WTC11 (cell line): ENCODE measurements around the gene GTF3C1. TPM values are rescaled to one million over a fixed set of nuclear protein-coding genes. Genes with fewer than 3 reads are reported as not detected.

Experiments used
- ATAC-seq: fragments of 200-7000 bp; cut with Tn5 transposase; 2 replicates; pipeline ENCODE4 v1.10.0; 2021; ENCODE audit warnings: mild to moderate bottlenecking, moderate library complexity
- CTCF ChIA-PET: fragments of 300-600 bp; sonication (Branson Sonifier 250); formaldehyde crosslinking; loops from one replicate; lab custom pipeline; 2021; ENCODE audit warnings: antibody characterized with exemption; lab: Charles Lee
- POLR2A ChIA-PET: fragments of 350-600 bp; sonication (Branson Sonifier 250); formaldehyde crosslinking; loops from one replicate; lab custom pipeline; 2021; ENCODE audit warnings: antibody characterized with exemption; lab: Charles Lee
- DNase-seq: peaks from one replicate; pipeline ENCODE4 v3.0.0; 2021; ENCODE audit warnings: low spot score
- H3K27ac Mint-ChIP-seq: 2 replicates; pipeline ENCODE4 v1.8.0; 2021; ENCODE audit warnings: mixed read lengths
- H3K27me3 Mint-ChIP-seq: 2 replicates; pipeline ENCODE4 v1.8.0; 2021; ENCODE audit warnings: low read depth, mild to moderate bottlenecking, moderate library complexity, mixed read lengths
- H3K36me3 Mint-ChIP-seq: 2 replicates; pipeline ENCODE4 v1.8.0; 2021; ENCODE audit warnings: mixed read lengths
- H3K4me1 Mint-ChIP-seq: 2 replicates; pipeline ENCODE4 v1.8.0; 2022; ENCODE audit warnings: mixed read lengths
- H3K4me3 Mint-ChIP-seq: 2 replicates; pipeline ENCODE4 v1.8.0; 2021; ENCODE audit warnings: mild to moderate bottlenecking, moderate library complexity, mixed read lengths
- H3K9me3 Mint-ChIP-seq: 2 replicates; pipeline ENCODE4 v1.8.0; 2021; ENCODE audit warnings: mixed read lengths
- ATF3 ChIP-seq: sonication (generic); formaldehyde crosslinking; conservative IDR thresholded peaks from 2 replicates; pipeline ENCODE4 v1.8.1; 2022; ENCODE audit warnings: mild to moderate bottlenecking, missing genetic modification reagents
- CREB1 ChIP-seq: sonication (generic); formaldehyde crosslinking; IDR thresholded peaks from 2 replicates; pipeline ENCODE4 v1.8.0; 2023; ENCODE audit warnings: mild to moderate bottlenecking, missing genetic modification reagents
- EMX1 ChIP-seq: fragments of 250-450 bp; sonication (Bioruptor Pico); IDR thresholded peaks from 2 replicates; pipeline ENCODE4 v1.8.0; 2021; ENCODE audit warnings: mild to moderate bottlenecking
- ERG ChIP-seq: fragments of 250-450 bp; sonication (Bioruptor Pico); IDR thresholded peaks from 2 replicates; pipeline ENCODE4 v1.8.0; 2021; ENCODE audit warnings: mild to moderate bottlenecking
- ESRRA ChIP-seq: sonication (generic); formaldehyde crosslinking; IDR thresholded peaks from 2 replicates; pipeline ENCODE4 v1.8.1; 2022; ENCODE audit warnings: mild to moderate bottlenecking, missing genetic modification reagents, borderline replicate concordance
- FOXK1 ChIP-seq: sonication (generic); formaldehyde crosslinking; IDR thresholded peaks from 2 replicates; pipeline ENCODE4 v1.8.0; 2022; ENCODE audit warnings: mild to moderate bottlenecking, moderate library complexity, missing genetic modification reagents
- JUN ChIP-seq: sonication (generic); formaldehyde crosslinking; IDR thresholded peaks from 2 replicates; pipeline ENCODE4 v1.8.0; 2023; ENCODE audit warnings: mild to moderate bottlenecking, missing genetic modification reagents
- NFYB ChIP-seq: sonication (generic); formaldehyde crosslinking; conservative IDR thresholded peaks from 2 replicates; pipeline ENCODE4 v1.8.0; 2022; ENCODE audit warnings: low read depth, missing genetic modification reagents
- SMAD4 ChIP-seq: sonication (generic); formaldehyde crosslinking; IDR thresholded peaks from 2 replicates; pipeline ENCODE4 v1.8.0; 2022; ENCODE audit warnings: mild to moderate bottlenecking, missing genetic modification reagents
- TCF7 ChIP-seq: sonication (generic); formaldehyde crosslinking; IDR thresholded peaks from 2 replicates; pipeline ENCODE4 v1.8.0; 2022; ENCODE audit warnings: mild to moderate bottlenecking, low read depth, missing genetic modification reagents, moderate library complexity
- USF1 ChIP-seq: sonication (generic); formaldehyde crosslinking; IDR thresholded peaks from 2 replicates; pipeline ENCODE4 v1.8.0; 2022; ENCODE audit warnings: mild to moderate bottlenecking, missing genetic modification reagents
- USF2 ChIP-seq: sonication (generic); formaldehyde crosslinking; IDR thresholded peaks from 2 replicates; pipeline ENCODE4 v1.8.1; 2023; ENCODE audit warnings: mild to moderate bottlenecking, missing genetic modification reagents, moderate library complexity
- ZBTB21 ChIP-seq: sonication (generic); formaldehyde crosslinking; IDR thresholded peaks from 2 replicates; pipeline ENCODE4 v1.8.1; 2023; ENCODE audit warnings: mild to moderate bottlenecking, missing genetic modification reagents, borderline replicate concordance
- ZBTB43 ChIP-seq: sonication (generic); formaldehyde crosslinking; IDR thresholded peaks from 2 replicates; pipeline ENCODE4 v1.8.1; 2023; ENCODE audit warnings: mild to moderate bottlenecking, missing genetic modification reagents
- ZNF121 ChIP-seq: sonication (generic); formaldehyde crosslinking; IDR thresholded peaks from 2 replicates; pipeline ENCODE4 v1.8.0; 2023; ENCODE audit warnings: missing genetic modification reagents
- ZNF219 ChIP-seq: sonication (generic); formaldehyde crosslinking; IDR thresholded peaks from 2 replicates; pipeline ENCODE4 v1.8.0; 2023; ENCODE audit warnings: missing genetic modification reagents, mild to moderate bottlenecking, borderline replicate concordance
- total RNA-seq: library from RNA; stranded (reverse); gene quantifications from 3 replicates; pipeline ENCODE4 v1.2.3, GENCODE V29; 2021
- TF ChIP-seq, protein P1 (sequence below): sonication (generic); formaldehyde crosslinking; IDR thresholded peaks from 2 replicates; pipeline ENCODE4 v1.8.1; 2022; ENCODE audit warnings: mild to moderate bottlenecking, moderate library complexity, missing genetic modification reagents
- TF ChIP-seq, protein P2 (sequence below): fragments of 250-450 bp; sonication (Bioruptor Pico); IDR thresholded peaks from 2 replicates; pipeline ENCODE4 v1.9.0; 2021; ENCODE audit warnings: mild to moderate bottlenecking
- TF ChIP-seq, protein P3 (sequence below): sonication (generic); formaldehyde crosslinking; IDR thresholded peaks from 2 replicates; pipeline ENCODE4 v1.8.1; 2022; ENCODE audit warnings: low read depth, missing genetic modification reagents, borderline replicate concordance
- TF ChIP-seq, protein P4 (sequence below): sonication (generic); formaldehyde crosslinking; IDR thresholded peaks from 2 replicates; pipeline ENCODE4 v1.8.1; 2023; ENCODE audit warnings: mild to moderate bottlenecking, missing genetic modification reagents, borderline replicate concordance

GTF3C1 gene
- total RNA-seq, 1 experiment from 2014 or later: 146 TPM

DNA sequence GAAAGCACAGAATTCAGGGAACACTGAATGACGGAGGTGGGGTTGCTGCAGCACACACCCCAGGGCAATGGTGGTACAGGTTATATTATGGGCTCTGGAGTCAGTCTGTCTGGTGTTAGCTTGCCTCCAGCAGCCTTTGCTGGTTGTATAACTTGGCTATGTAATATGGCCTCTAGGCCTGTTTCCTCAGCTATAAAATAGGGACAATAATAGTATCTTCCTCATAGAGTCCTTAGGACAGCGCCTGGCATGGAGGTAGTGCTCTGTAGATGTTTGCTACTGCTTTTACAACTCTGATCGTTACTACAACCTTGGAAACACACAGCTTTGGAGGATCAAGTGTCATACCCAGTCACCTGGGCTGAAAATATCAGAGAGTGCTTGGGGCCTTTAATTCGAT, 31.5 kb downstream of the GTF3C1 start:
- no peak for ATAC-seq
- H3K9me3 Mint-ChIP-seq: no peaks in the 10 kb centered on the region

GRCh38 chr16:27517664-27518063, 32.0 kb downstream of the GTF3C1 start:
- Mint-ChIP-seq H3K9me3 (no peaks in the 10 kb centered on the region), H3K27ac (no peak overlapping the region), H3K36me3 (peaks cover 35% of the 10 kb centered on the region), H3K4me1 (no peaks in the 10 kb centered on the region), H3K27me3 (no peaks in the 10 kb centered on the region), H3K4me3 (no peak overlapping the region)
- POLR2A ChIA-PET: no interaction called here
- DNase-seq (no peak), ATAC-seq (no peak)
- CTCF ChIA-PET: no interaction called here
- TF ChIP-seq ZNF219 (no peak), NFYB (CRISPR knock-in tag) (no peak), ZBTB43 (no peak), ESRRA (CRISPR knock-in tag) (no peak), CREB1 (CRISPR knock-in tag) (no peak), ZBTB21 (CRISPR knock-in tag) (no peak), EMX1 (CRISPR knock-in tag) (no peak)
- TF ChIP-seq, protein P1, sequence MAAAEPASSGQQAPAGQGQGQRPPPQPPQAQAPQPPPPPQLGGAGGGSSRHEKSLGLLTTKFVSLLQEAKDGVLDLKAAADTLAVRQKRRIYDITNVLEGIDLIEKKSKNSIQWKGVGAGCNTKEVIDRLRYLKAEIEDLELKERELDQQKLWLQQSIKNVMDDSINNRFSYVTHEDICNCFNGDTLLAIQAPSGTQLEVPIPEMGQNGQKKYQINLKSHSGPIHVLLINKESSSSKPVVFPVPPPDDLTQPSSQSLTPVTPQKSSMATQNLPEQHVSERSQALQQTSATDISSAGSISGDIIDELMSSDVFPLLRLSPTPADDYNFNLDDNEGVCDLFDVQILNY: no peak

More for the DNA sequence above, 31.5 kb downstream of the GTF3C1 start:
- CTCF ChIA-PET: no interaction called here
- Mint-ChIP-seq H3K4me1 (peaks cover 3% of the 10 kb centered on the region; the same call in 1 of the 2 replicates), H3K4me3 (no peak overlapping the region)
- TF ChIP-seq, protein P2, sequence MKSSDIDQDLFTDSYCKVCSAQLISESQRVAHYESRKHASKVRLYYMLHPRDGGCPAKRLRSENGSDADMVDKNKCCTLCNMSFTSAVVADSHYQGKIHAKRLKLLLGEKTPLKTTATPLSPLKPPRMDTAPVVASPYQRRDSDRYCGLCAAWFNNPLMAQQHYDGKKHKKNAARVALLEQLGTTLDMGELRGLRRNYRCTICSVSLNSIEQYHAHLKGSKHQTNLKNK (CRISPR knock-in tag): no peak
- TF ChIP-seq, protein P3, sequence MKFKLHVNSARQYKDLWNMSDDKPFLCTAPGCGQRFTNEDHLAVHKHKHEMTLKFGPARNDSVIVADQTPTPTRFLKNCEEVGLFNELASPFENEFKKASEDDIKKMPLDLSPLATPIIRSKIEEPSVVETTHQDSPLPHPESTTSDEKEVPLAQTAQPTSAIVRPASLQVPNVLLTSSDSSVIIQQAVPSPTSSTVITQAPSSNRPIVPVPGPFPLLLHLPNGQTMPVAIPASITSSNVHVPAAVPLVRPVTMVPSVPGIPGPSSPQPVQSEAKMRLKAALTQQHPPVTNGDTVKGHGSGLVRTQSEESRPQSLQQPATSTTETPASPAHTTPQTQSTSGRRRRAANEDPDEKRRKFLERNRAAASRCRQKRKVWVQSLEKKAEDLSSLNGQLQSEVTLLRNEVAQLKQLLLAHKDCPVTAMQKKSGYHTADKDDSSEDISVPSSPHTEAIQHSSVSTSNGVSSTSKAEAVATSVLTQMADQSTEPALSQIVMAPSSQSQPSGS (CRISPR knock-in tag): no peak
- TF ChIP-seq ERG (CRISPR knock-in tag): no peak
- no peak for TF ChIP-seq ZBTB43
- no peak for TF ChIP-seq USF2 (CRISPR knock-in tag)
- no peak for TF ChIP-seq TCF7 (CRISPR knock-in tag)
- TF ChIP-seq, all 79 proteins: peak for 0
- Mint-ChIP-seq H3K36me3 (peaks cover 35% of the 10 kb centered on the region), H3K27me3 (no peaks in the 10 kb centered on the region), H3K27ac (no peak overlapping the region)
- no peak for DNase-seq
- POLR2A ChIA-PET: no interaction called here

DNA sequence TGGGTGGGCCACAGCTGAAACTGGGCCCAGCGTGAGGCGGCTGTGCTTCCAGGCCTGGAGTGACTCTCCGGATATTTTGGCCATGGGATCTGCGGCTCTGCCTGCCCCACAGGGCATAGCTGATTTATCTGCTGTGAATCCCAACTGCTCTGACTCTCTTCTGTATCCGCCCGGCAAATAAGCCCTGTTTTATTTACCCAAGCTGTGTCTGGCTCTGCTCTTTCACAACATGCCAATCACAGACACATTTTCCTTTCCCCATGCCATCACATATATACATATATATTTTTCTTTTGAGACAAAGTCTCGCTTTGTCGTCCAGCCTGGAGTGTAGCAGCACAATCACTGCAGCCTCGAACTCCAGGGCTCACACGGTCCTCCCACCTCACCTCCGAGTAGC, 33.3 kb downstream of the GTF3C1 start:
- Mint-ChIP-seq H3K4me3 (no peak overlapping the region), H3K27me3 (no peaks in the 10 kb centered on the region), H3K9me3 (no peaks in the 10 kb centered on the region), H3K4me1 (no peaks in the 10 kb centered on the region), H3K27ac (peak overlapping the region; percentile 77), H3K36me3 (peaks cover 41% of the 10 kb centered on the region)
- no peak for ATAC-seq
- ChIA-PET CTCF (interaction anchor here (0.6 to 1.7 kb wide), 24 partner anchors 8 to 351 kb away, joined by 3 to 20 read pairs (median 4); partner anchors contain the start of genes GTF3C1 and KATNIP), POLR2A (no interaction called here)
- no peak for DNase-seq
- TF ChIP-seq SMAD4 (CRISPR knock-in tag) (no peak), ZNF121 (CRISPR knock-in tag) (no peak), USF1 (CRISPR knock-in tag) (no peak), FOXK1 (no peak), ATF3 (CRISPR knock-in tag) (no peak), JUN (CRISPR knock-in tag) (no peak)
- TF ChIP-seq, protein P4, sequence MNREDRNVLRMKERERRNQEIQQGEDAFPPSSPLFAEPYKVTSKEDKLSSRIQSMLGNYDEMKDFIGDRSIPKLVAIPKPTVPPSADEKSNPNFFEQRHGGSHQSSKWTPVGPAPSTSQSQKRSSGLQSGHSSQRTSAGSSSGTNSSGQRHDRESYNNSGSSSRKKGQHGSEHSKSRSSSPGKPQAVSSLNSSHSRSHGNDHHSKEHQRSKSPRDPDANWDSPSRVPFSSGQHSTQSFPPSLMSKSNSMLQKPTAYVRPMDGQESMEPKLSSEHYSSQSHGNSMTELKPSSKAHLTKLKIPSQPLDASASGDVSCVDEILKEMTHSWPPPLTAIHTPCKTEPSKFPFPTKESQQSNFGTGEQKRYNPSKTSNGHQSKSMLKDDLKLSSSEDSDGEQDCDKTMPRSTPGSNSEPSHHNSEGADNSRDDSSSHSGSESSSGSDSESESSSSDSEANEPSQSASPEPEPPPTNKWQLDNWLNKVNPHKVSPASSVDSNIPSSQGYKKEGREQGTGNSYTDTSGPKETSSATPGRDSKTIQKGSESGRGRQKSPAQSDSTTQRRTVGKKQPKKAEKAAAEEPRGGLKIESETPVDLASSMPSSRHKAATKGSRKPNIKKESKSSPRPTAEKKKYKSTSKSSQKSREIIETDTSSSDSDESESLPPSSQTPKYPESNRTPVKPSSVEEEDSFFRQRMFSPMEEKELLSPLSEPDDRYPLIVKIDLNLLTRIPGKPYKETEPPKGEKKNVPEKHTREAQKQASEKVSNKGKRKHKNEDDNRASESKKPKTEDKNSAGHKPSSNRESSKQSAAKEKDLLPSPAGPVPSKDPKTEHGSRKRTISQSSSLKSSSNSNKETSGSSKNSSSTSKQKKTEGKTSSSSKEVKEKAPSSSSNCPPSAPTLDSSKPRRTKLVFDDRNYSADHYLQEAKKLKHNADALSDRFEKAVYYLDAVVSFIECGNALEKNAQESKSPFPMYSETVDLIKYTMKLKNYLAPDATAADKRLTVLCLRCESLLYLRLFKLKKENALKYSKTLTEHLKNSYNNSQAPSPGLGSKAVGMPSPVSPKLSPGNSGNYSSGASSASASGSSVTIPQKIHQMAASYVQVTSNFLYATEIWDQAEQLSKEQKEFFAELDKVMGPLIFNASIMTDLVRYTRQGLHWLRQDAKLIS (CRISPR knock-in tag): no peak
